IMR-90 (cell line): ENCODE data around the gene NLRX1. TPM values are rescaled to one million over a fixed set of nuclear protein-coding genes. Genes with fewer than 3 reads are reported as not detected.

ENCODE experiments used
- ATAC-seq: fragments of 200-7000 bp; cut with Tn5 transposase; 2 replicates; pipeline ENCODE4 v1.9.1; 2020; ENCODE audit warnings: low read depth, mild to moderate bottlenecking, moderate library complexity
- BruUV-seq: library from RNA; stranded (reverse); fragments of 400-500 nt; replicated peaks from 2 replicates; lab custom pipeline; 2021; lab: Mats Ljungman, UMichigan
- CTCF ChIA-PET: fragments of 300-600 bp; formaldehyde crosslinking; extraction: SDS; loops from one replicate; lab custom pipeline; 2021; ENCODE audit warnings: antibody characterized with exemption; lab: Yijun Ruan, JAX
- POLR2A ChIA-PET: fragments of 300-600 bp; sonication (Branson Sonifier 250); formaldehyde crosslinking; loops from one replicate; lab custom pipeline; 2022; ENCODE audit warnings: antibody characterized with exemption; ENCODE audit not compliant: unreplicated experiment; lab: Charles Lee
- DNase-seq: peaks from one replicate; pipeline ENCODE4 v3.0.0; 2013
- H2AFZ ChIP-seq: replicated peaks from 2 replicates; pipeline ENCODE3; 2013; ENCODE audit warnings: low read length, mild to moderate bottlenecking; ENCODE audit not compliant: poor library complexity
- H2AK5ac ChIP-seq: 2 replicates; pipeline ENCODE4 v1.6.1; 2013; ENCODE audit warnings: low read depth, low read length, inconsistent platforms
- H2AK9ac ChIP-seq: replicated peaks from 2 replicates; pipeline ENCODE3; 2013; ENCODE audit warnings: mild to moderate bottlenecking, low read depth, low read length, moderate library complexity; ENCODE audit not compliant: poor library complexity
- H2BK120ac ChIP-seq: 2 replicates; pipeline ENCODE4 v1.6.1; 2013; ENCODE audit warnings: low read depth, low read length, inconsistent platforms
- H2BK15ac ChIP-seq: 3 replicates; pipeline ENCODE4 v1.6.1; 2013; ENCODE audit warnings: low read depth, low read length, inconsistent platforms
- H2BK20ac ChIP-seq: 2 replicates; pipeline ENCODE4 v1.6.1; 2013; ENCODE audit warnings: low read depth, mild to moderate bottlenecking, inconsistent platforms, low read length, moderate library complexity
- H2BK5ac ChIP-seq: 2 replicates; pipeline ENCODE4 v1.6.1; 2013; ENCODE audit warnings: mild to moderate bottlenecking, low read depth, low read length, inconsistent platforms; ENCODE audit not compliant: poor library complexity, severe bottlenecking
- H3K14ac ChIP-seq: replicated peaks from 2 replicates; pipeline ENCODE4 v1.6.1; 2013; ENCODE audit warnings: low read depth, low read length, inconsistent platforms
- H3K18ac ChIP-seq: 2 replicates; pipeline ENCODE4 v1.6.1; 2013; ENCODE audit warnings: low read depth, low read length, control low read depth
- H3K23ac ChIP-seq: 2 replicates; pipeline ENCODE4 v1.6.1; 2013; ENCODE audit warnings: low read depth, low read length, inconsistent platforms
- H3K27ac ChIP-seq: 2 replicates; pipeline ENCODE4 v1.5.1; 2013; ENCODE audit warnings: mild to moderate bottlenecking, control low read depth, low read length; ENCODE audit not compliant: insufficient read depth
- H3K27me3 ChIP-seq: 2 replicates; pipeline ENCODE4 v1.6.1; 2013; ENCODE audit warnings: low read length; ENCODE audit not compliant: control insufficient read depth, insufficient read depth
- H3K36me3 ChIP-seq: 2 replicates; pipeline ENCODE4 v1.6.1; 2013; ENCODE audit warnings: low read length, mixed read lengths; ENCODE audit not compliant: control insufficient read depth, insufficient read depth
- H3K4ac ChIP-seq: 2 replicates; pipeline ENCODE4 v1.6.1; 2013; ENCODE audit warnings: low read depth, low read length, inconsistent platforms
- H3K4me1 ChIP-seq: 2 replicates; pipeline ENCODE4 v1.6.1; 2013; ENCODE audit warnings: low read length, mixed read lengths; ENCODE audit not compliant: control insufficient read depth, insufficient read depth
- H3K4me2 ChIP-seq: 2 replicates; pipeline ENCODE4 v1.6.1; 2013; ENCODE audit warnings: low read depth, mild to moderate bottlenecking, control low read depth, low read length, moderate library complexity
- H3K4me3 ChIP-seq: 2 replicates; pipeline ENCODE4 v1.5.1; 2013; ENCODE audit warnings: low read depth, mild to moderate bottlenecking, control low read depth, low read length, moderate library complexity; ENCODE audit not compliant: insufficient read depth
- H3K56ac ChIP-seq: 2 replicates; pipeline ENCODE4 v1.6.1; 2013; ENCODE audit warnings: low read length, inconsistent platforms; ENCODE audit not compliant: insufficient read depth; ENCODE audit errors: extremely low read depth
- H3K79me1 ChIP-seq, 2 experiments: 2 replicates each; pipeline ENCODE4 v1.6.1; 2013; ENCODE audit warnings: low read length in 2 of 2, inconsistent platforms in 1 of 2, low read depth in 1 of 2
- H3K9ac ChIP-seq: 2 replicates; pipeline ENCODE4 v1.6.1; 2013; ENCODE audit warnings: low read depth, low read length, control low read depth
- H3K9me1 ChIP-seq: 2 replicates; pipeline ENCODE4 v1.6.1; 2013; ENCODE audit warnings: low read length, inconsistent platforms; ENCODE audit not compliant: insufficient read depth
- H3K9me3 ChIP-seq: 2 replicates; pipeline ENCODE4 v1.6.1; 2013; ENCODE audit warnings: low read length; ENCODE audit not compliant: control insufficient read depth, insufficient read depth
- H4K20me1 ChIP-seq: 2 replicates; pipeline ENCODE4 v1.6.1; 2013; ENCODE audit warnings: low read length, inconsistent platforms; ENCODE audit not compliant: insufficient read depth
- H4K5ac ChIP-seq: 2 replicates; pipeline ENCODE4 v1.6.1; 2013; ENCODE audit warnings: mild to moderate bottlenecking, low read depth, low read length, control low read depth
- H4K8ac ChIP-seq, 2 experiments: 2 replicates each; pipeline ENCODE4 v1.6.1; 2013; ENCODE audit warnings: low read depth in 2 of 2, low read length in 2 of 2, control low read depth in 1 of 2, inconsistent platforms in 1 of 2
- H4K91ac ChIP-seq: 2 replicates; pipeline ENCODE4 v1.6.1; 2013; ENCODE audit warnings: low read depth, low read length, inconsistent platforms; ENCODE audit not compliant: insufficient read depth
- CEBPB ChIP-seq: IDR thresholded peaks from 2 replicates; pipeline ENCODE4 v1.6.1; 2012; ENCODE audit warnings: low read depth, low read length, improper control_type of control experiment
- POLR2A ChIP-seq: IDR thresholded peaks from 2 replicates; pipeline ENCODE4 v1.6.1; 2012; ENCODE audit warnings: mild to moderate bottlenecking, low read depth, low read length
- WGBS, 2 experiments: methylation state at CpG; one replicate each; pipeline versions ENCODE4 v1.1.5 to v1.1.7; 2013; ENCODE audit warnings: missing lambda C conversion rate in 2 of 2; ENCODE audit not compliant: insufficient read length in 1 of 2; ENCODE audit errors: extremely low coverage in 2 of 2; 5-methylcytosine and 5-hydroxymethylcytosine counted together
- dilution Hi-C: fragments of 300-500 bp; cut with HindIII; formaldehyde crosslinking; loops from one replicate; pipeline ENCODE4 v1.14.3; 2018; ENCODE audit warnings: low sequenced_read_pairs; ENCODE audit not compliant: unreplicated experiment
- in situ Hi-C: fragments of 300-500 bp; cut with MboI; formaldehyde crosslinking; loops from 3 replicates; pipeline ENCODE4 v1.14.3; 2019; ENCODE audit warnings: low sequenced_read_pairs, inconsistent platforms, mixed read lengths
- intact Hi-C: fragments of 100-400 bp; cut with micrococcal nuclease; formaldehyde crosslinking; loops from 2 replicates; pipeline ENCODE4 v1.10.0; 2022
- polyA plus RNA-seq, 3 experiments: library from polyadenylated mRNA; depleted of rRNA; stranded (reverse); fragments of >200 nt; gene quantifications; 2 replicates each; pipeline ENCODE4 v1.2.3, GENCODE V29; 2012; ENCODE audit warnings: low replicate concordance in 1 of 3
- total RNA-seq: library from RNA; depleted of rRNA; stranded (reverse); fragments of >200 nt; gene quantifications from 2 replicates; pipeline ENCODE4 v1.2.3, GENCODE V29; 2012

Gene NLRX1
- total and polyA plus RNA-seq, 2 of the 4 experiments (the other 2 are of a cell fraction), result 3.0 to 4.9 TPM

GRCh38 chr11:119192111-119192510, 23.6 kb downstream of the NLRX1 start:
- no peaks in the 10 kb centered on the region for H3K4me1 ChIP-seq
- BruUV-seq, result no TSS peak
- no peak overlapping the region for H3K4me2 ChIP-seq
- no peak overlapping the region for H3K4ac ChIP-seq
- H3K9me3 ChIP-seq, result no peaks in the 10 kb centered on the region
- TF ChIP-seq CEBPB (peak; percentile 50; the same call in 1 of the 2 replicates), POLR2A (no peak)
- H3K9me1 ChIP-seq, result no peaks in the 10 kb centered on the region; the same call in 1 of the 2 replicates
- H3K14ac ChIP-seq, result no peak overlapping the region
- H2BK20ac ChIP-seq, result no peak overlapping the region
- no peak overlapping the region for H4K5ac ChIP-seq
- H2AK5ac ChIP-seq, result no peak overlapping the region
- in situ Hi-C loops, result no loop called here
- no peak overlapping the region for H3K23ac ChIP-seq
- H3K56ac ChIP-seq, result no peak overlapping the region
- no peak overlapping the region for H2AFZ ChIP-seq
- H2AK9ac ChIP-seq, result no peak overlapping the region
- ATAC-seq, result no peak
- H4K20me1 ChIP-seq, result no peaks in the 10 kb centered on the region
- H3K9ac ChIP-seq, result no peak overlapping the region
- DNase-seq, result no peak
- no peak overlapping the region for H3K18ac ChIP-seq
- H2BK120ac ChIP-seq, result no peak overlapping the region
- dilution Hi-C loops, result no loop called here
- H3K4me3 ChIP-seq, result no peak overlapping the region
- no peak overlapping the region for H4K91ac ChIP-seq
- H2BK15ac ChIP-seq, result no peak overlapping the region
- H4K8ac ChIP-seq, result no peak overlapping the region
- no peaks in the 10 kb centered on the region for H3K79me1 ChIP-seq
- intact Hi-C loops, result no loop called here
- CTCF ChIA-PET, result interaction anchor here (0.6 to 1.4 kb wide), 2 partner anchors 14 to 22 kb away, joined by 3 to 4 read pairs; partner anchors contain the start of gene CBL
- no peak overlapping the region for H3K27ac ChIP-seq
- POLR2A ChIA-PET, result interaction anchor here (0.6 kb wide), 1 partner anchor 71 kb away, joined by 3 read pairs; no protein-coding TSS in a partner anchor
- no CpG with 5 or more reads among the region's 3 CpGs for WGBS, 2 experiments
- no peak overlapping the region for H2BK5ac ChIP-seq
- no peaks in the 10 kb centered on the region for H3K36me3 ChIP-seq
- peaks cover 24% of the 10 kb centered on the region for H3K27me3 ChIP-seq
